Measurements from ENCODE around the gene MCF2L. TPM values are rescaled to one million over a fixed set of nuclear protein-coding genes. Genes with fewer than 3 reads are reported as not detected.

The MCF2L gene
- total RNA-seq, 2 experiments from 2014 or later = 2.8 to 16.4 TPM

DNA sequence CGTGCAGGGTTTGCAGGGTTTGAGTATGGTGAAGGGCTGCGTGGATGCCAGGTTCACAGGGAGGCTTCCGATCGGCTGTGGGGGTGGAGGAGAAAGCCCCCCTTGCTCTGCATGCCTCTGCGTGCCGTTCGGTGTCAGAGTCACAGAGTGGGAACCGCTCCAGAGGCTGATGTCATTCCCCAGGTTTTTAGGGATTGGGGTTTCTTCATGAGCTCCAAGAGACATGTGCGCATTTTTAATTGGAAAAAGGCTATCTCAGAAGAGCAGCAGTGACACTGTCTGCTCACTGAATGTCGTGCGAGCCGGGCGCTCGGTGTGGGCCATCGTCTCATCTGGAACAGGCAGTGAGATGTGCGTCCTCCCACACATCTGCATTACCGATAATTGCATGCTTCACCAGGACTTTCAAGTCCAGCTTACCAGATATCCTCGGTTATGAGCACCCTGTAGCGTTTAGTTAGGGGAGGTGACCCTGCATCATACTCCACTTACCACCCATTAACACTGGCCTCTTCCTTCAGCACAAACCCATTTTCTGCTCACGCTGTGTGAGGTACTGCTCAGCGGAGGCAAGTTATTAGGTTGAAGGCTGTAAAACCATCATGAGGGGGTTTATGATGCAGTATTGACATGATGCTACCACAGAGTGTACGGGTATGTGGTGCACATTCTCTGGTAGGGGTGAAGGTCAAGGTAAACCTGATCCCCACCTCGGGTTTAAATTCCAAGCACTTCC is 1.7 kb downstream of the MCF2L start:
- Histone ChIP-seq H2AFZ (ENCODE audit: low read length) (no peak overlapping the region), H3K36me3 (ENCODE audit: insufficient read depth, low read length) (no peaks in the 10 kb centered on the region), H3K9me3 (ENCODE audit: low read length) (no peaks in the 10 kb centered on the region), H3K4me1 (ENCODE audit: insufficient read depth, low read length, poor library complexity, severe bottlenecking) (peaks cover 8% of the 10 kb centered on the region), H3K27ac (ENCODE audit: low read depth, low read length, poor library complexity, severe bottlenecking) (no peak overlapping the region), H4K20me1 (ENCODE audit: insufficient read depth, low read length) (no peaks in the 10 kb centered on the region), H3K4me2 (ENCODE audit: low read length) (peak overlapping the region; percentile 86), H3K79me2 (ENCODE audit: insufficient read depth, low read depth, low read length) (no peaks in the 10 kb centered on the region), H3K9me2 (ENCODE audit: insufficient read depth, low read length) (no peaks in the 10 kb centered on the region), H3K4me3 (ENCODE audit: low read depth, low read length, poor library complexity, severe bottlenecking) (no peak overlapping the region)
- POLR2A ChIA-PET = no interaction called here
- intact Hi-C loops (cut with micrococcal nuclease; ENCODE audit: unreplicated experiment) = no loop called here
- BruUV-seq (replicated peaks) = no TSS peak
- CTCF ChIA-PET (ENCODE audit: unreplicated experiment) = no interaction called here
- TF ChIP-seq, protein P1, sequence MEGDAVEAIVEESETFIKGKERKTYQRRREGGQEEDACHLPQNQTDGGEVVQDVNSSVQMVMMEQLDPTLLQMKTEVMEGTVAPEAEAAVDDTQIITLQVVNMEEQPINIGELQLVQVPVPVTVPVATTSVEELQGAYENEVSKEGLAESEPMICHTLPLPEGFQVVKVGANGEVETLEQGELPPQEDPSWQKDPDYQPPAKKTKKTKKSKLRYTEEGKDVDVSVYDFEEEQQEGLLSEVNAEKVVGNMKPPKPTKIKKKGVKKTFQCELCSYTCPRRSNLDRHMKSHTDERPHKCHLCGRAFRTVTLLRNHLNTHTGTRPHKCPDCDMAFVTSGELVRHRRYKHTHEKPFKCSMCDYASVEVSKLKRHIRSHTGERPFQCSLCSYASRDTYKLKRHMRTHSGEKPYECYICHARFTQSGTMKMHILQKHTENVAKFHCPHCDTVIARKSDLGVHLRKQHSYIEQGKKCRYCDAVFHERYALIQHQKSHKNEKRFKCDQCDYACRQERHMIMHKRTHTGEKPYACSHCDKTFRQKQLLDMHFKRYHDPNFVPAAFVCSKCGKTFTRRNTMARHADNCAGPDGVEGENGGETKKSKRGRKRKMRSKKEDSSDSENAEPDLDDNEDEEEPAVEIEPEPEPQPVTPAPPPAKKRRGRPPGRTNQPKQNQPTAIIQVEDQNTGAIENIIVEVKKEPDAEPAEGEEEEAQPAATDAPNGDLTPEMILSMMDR (conservative IDR thresholded peaks at IDR 0.05; ENCODE audit: low read length) = no peak
- no peak for DNase-seq (ENCODE audit: low spot score)

GRCh38 chr13:112971288-112971643 is 2.3 kb downstream of the MCF2L start:
- no TSS peak for BruUV-seq (replicated peaks)

GRCh38 chr13:112972258-112972657 is 3.2 kb downstream of the MCF2L start:
- no peak overlapping the region for H3K4me3 ChIP-seq (ENCODE audit: low read depth, low read length, poor library complexity, severe bottlenecking)
- CTCF ChIA-PET (ENCODE audit: unreplicated experiment) = no interaction called here
- no TSS peak for BruUV-seq (replicated peaks)
- no peak for DNase-seq (ENCODE audit: low spot score)
- no peak overlapping the region for H2AFZ ChIP-seq (ENCODE audit: low read length)
- no peaks in the 10 kb centered on the region for H4K20me1 ChIP-seq (ENCODE audit: insufficient read depth, low read length)
- no peaks in the 10 kb centered on the region for H3K36me3 ChIP-seq (ENCODE audit: insufficient read depth, low read length)
- H3K79me2 ChIP-seq (ENCODE audit: insufficient read depth, low read depth, low read length) = no peaks in the 10 kb centered on the region
- H3K9me2 ChIP-seq (ENCODE audit: insufficient read depth, low read length) = no peaks in the 10 kb centered on the region
- H3K27ac ChIP-seq (ENCODE audit: low read depth, low read length, poor library complexity, severe bottlenecking) = no peak overlapping the region
- TF ChIP-seq, protein P1 (conservative IDR thresholded peaks at IDR 0.05; ENCODE audit: low read length) = no peak
- TF ChIP-seq EZH2phosphoT487 (IDR thresholded peaks at IDR 0.05; ENCODE audit: borderline replicate concordance, low read depth, low read length) = no peak
- POLR2A ChIA-PET = no interaction called here
- no peak overlapping the region for H3K4me2 ChIP-seq (ENCODE audit: low read length)
- intact Hi-C loops (cut with micrococcal nuclease; ENCODE audit: unreplicated experiment) = no loop called here
- H3K4me1 ChIP-seq (ENCODE audit: insufficient read depth, low read length, poor library complexity, severe bottlenecking) = peaks cover 8% of the 10 kb centered on the region
- H3K9me3 ChIP-seq (ENCODE audit: low read length) = no peaks in the 10 kb centered on the region

More at GRCh38 chr13:112971288-112971643, 2.3 kb downstream of the MCF2L start:
- Histone ChIP-seq H3K4me2 (ENCODE audit: low read length) (no peak overlapping the region), H3K36me3 (ENCODE audit: insufficient read depth, low read length) (no peaks in the 10 kb centered on the region), H4K20me1 (ENCODE audit: insufficient read depth, low read length) (no peaks in the 10 kb centered on the region), H3K27ac (ENCODE audit: low read depth, low read length, poor library complexity, severe bottlenecking) (no peak overlapping the region), H3K4me1 (ENCODE audit: insufficient read depth, low read length, poor library complexity, severe bottlenecking) (peaks cover 8% of the 10 kb centered on the region), H3K9me2 (ENCODE audit: insufficient read depth, low read length) (no peaks in the 10 kb centered on the region), H3K79me2 (ENCODE audit: insufficient read depth, low read depth, low read length) (no peaks in the 10 kb centered on the region), H3K4me3 (ENCODE audit: low read depth, low read length, poor library complexity, severe bottlenecking) (no peak overlapping the region), H2AFZ (ENCODE audit: low read length) (no peak overlapping the region), H3K9me3 (ENCODE audit: low read length) (no peaks in the 10 kb centered on the region)
- ChIA-PET CTCF (ENCODE audit: unreplicated experiment) (no interaction called here), POLR2A (no interaction called here)
- intact Hi-C loops (cut with micrococcal nuclease; ENCODE audit: unreplicated experiment) = no loop called here
- no peak for DNase-seq (ENCODE audit: low spot score)
- no peak for TF ChIP-seq EZH2phosphoT487 (IDR thresholded peaks at IDR 0.05; ENCODE audit: borderline replicate concordance, low read depth, low read length)
- TF ChIP-seq, protein P1 (conservative IDR thresholded peaks at IDR 0.05; ENCODE audit: low read length) = no peak

All from OCI-LY7 (cell line).